Activated naive CD8-positive, alpha-beta T cell treated with anti-CD3 and anti-CD28 coated beads for 36 hours (primary cell): ENCODE data around the gene TCHP. TPM values are rescaled to one million over a fixed set of nuclear protein-coding genes. Genes with fewer than 3 reads are reported as not detected.

ENCODE experiments used
- DNase-seq: peaks from one replicate; pipeline ENCODE4 v3.0.0; 2021
- H3K27ac Mint-ChIP-seq: one replicate; pipeline ENCODE4 v1.8.0; 2022; ENCODE audit warnings: mild to moderate bottlenecking, moderate library complexity, mixed read lengths
- H3K27me3 Mint-ChIP-seq: one replicate; pipeline ENCODE4 v1.8.0; 2022; ENCODE audit warnings: mild to moderate bottlenecking, mixed read lengths
- H3K36me3 Mint-ChIP-seq: one replicate; pipeline ENCODE4 v1.8.0; 2021; ENCODE audit warnings: mild to moderate bottlenecking, mixed read lengths
- H3K4me1 Mint-ChIP-seq: one replicate; pipeline ENCODE4 v1.8.0; 2021; ENCODE audit warnings: mixed read lengths
- H3K4me3 Mint-ChIP-seq: one replicate; pipeline ENCODE4 v1.8.0; 2022; ENCODE audit warnings: mild to moderate bottlenecking, moderate library complexity, mixed read lengths
- H3K9me3 Mint-ChIP-seq: one replicate; pipeline ENCODE4 v1.8.0; 2022; ENCODE audit warnings: mixed read lengths
- total RNA-seq, 2 experiments: library from RNA; stranded (reverse); gene quantifications; one replicate each; pipeline ENCODE4 v1.2.3, GENCODE V29; 2021

TCHP gene
- total RNA-seq, 2 experiments from 2014 or later, result 22.9 to 24.9 TPM

GRCh38 chr12:109931143-109931542, 31.1 kb downstream of the TCHP start:
- no peak for DNase-seq
- Mint-ChIP-seq H3K36me3 (peaks cover 14% of the 10 kb centered on the region), H3K4me3 (no peak overlapping the region), H3K27ac (no peak overlapping the region), H3K27me3 (no peaks in the 10 kb centered on the region), H3K9me3 (no peaks in the 10 kb centered on the region), H3K4me1 (no peaks in the 10 kb centered on the region)

GRCh38 chr12:109932878-109933503, 32.9 kb downstream of the TCHP start:
- H3K36me3 Mint-ChIP-seq, result peaks cover 10% of the 10 kb centered on the region
- no peaks in the 10 kb centered on the region for H3K4me1 Mint-ChIP-seq
- no peak overlapping the region for H3K4me3 Mint-ChIP-seq
- no peak overlapping the region for H3K27ac Mint-ChIP-seq
- no peak for DNase-seq
- no peaks in the 10 kb centered on the region for H3K27me3 Mint-ChIP-seq
- no peaks in the 10 kb centered on the region for H3K9me3 Mint-ChIP-seq

- Mint-ChIP-seq H3K9me3 (no peaks in the 10 kb centered on the region), H3K4me1 (no peaks in the 10 kb centered on the region), H3K36me3 (peaks cover 11% of the 10 kb centered on the region), H3K27me3 (no peaks in the 10 kb centered on the region), H3K4me3 (no peak overlapping the region), H3K27ac (peak overlapping the region; percentile 5)
- DNase-seq, result no peak
These were observed 34.0 kb downstream of the TCHP start for GRCh38 chr12:109934026-109934425.

- peaks cover 15% of the 10 kb centered on the region for H3K36me3 Mint-ChIP-seq
- no peaks in the 10 kb centered on the region for H3K27me3 Mint-ChIP-seq
- no peaks in the 10 kb centered on the region for H3K4me1 Mint-ChIP-seq
- no peak overlapping the region for H3K4me3 Mint-ChIP-seq
- H3K27ac Mint-ChIP-seq, result no peak overlapping the region
- no peak for DNase-seq
- no peaks in the 10 kb centered on the region for H3K9me3 Mint-ChIP-seq
These were observed 37.3 kb downstream of the TCHP start for GRCh38 chr12:109937371-109937770.

GRCh38 chr12:109938947-109939346, 38.9 kb downstream of the TCHP start:
- Mint-ChIP-seq H3K4me1 (no peaks in the 10 kb centered on the region), H3K4me3 (no peak overlapping the region), H3K36me3 (peaks cover 12% of the 10 kb centered on the region), H3K27me3 (no peaks in the 10 kb centered on the region), H3K27ac (no peak overlapping the region), H3K9me3 (no peaks in the 10 kb centered on the region)
- DNase-seq, result no peak

GRCh38 chr12:109939504-109939903, 39.4 kb downstream of the TCHP start:
- H3K36me3 Mint-ChIP-seq, result peaks cover 9% of the 10 kb centered on the region
- H3K4me3 Mint-ChIP-seq, result no peak overlapping the region
- no peak for DNase-seq
- H3K27ac Mint-ChIP-seq, result no peak overlapping the region
- H3K27me3 Mint-ChIP-seq, result no peaks in the 10 kb centered on the region
- no peaks in the 10 kb centered on the region for H3K4me1 Mint-ChIP-seq
- no peaks in the 10 kb centered on the region for H3K9me3 Mint-ChIP-seq

GRCh38 chr12:109940339-109940923, 40.4 kb downstream of the TCHP start:
- no peaks in the 10 kb centered on the region for H3K27me3 Mint-ChIP-seq
- peaks cover 8% of the 10 kb centered on the region for H3K36me3 Mint-ChIP-seq
- H3K4me1 Mint-ChIP-seq, result no peaks in the 10 kb centered on the region
- DNase-seq, result no peak
- no peak overlapping the region for H3K4me3 Mint-ChIP-seq
- H3K9me3 Mint-ChIP-seq, result no peaks in the 10 kb centered on the region
- no peak overlapping the region for H3K27ac Mint-ChIP-seq

- peaks cover 21% of the 10 kb centered on the region for H3K4me1 Mint-ChIP-seq
- H3K27me3 Mint-ChIP-seq, result no peaks in the 10 kb centered on the region
- H3K4me3 Mint-ChIP-seq, result no peak overlapping the region
- DNase-seq, result no peak
- no peak overlapping the region for H3K27ac Mint-ChIP-seq
- no peaks in the 10 kb centered on the region for H3K9me3 Mint-ChIP-seq
- H3K36me3 Mint-ChIP-seq, result peaks cover 22% of the 10 kb centered on the region
These were observed 43.7 kb downstream of the TCHP start for GRCh38 chr12:109943811-109944210.

GRCh38 chr12:109944561-109945359, 44.7 kb downstream of the TCHP start:
- Mint-ChIP-seq H3K4me1 (peaks cover 23% of the 10 kb centered on the region), H3K4me3 (no peak overlapping the region), H3K9me3 (no peaks in the 10 kb centered on the region), H3K27me3 (no peaks in the 10 kb centered on the region), H3K27ac (no peak overlapping the region), H3K36me3 (peaks cover 19% of the 10 kb centered on the region)
- no peak for DNase-seq

- H3K4me1 Mint-ChIP-seq, result peaks cover 24% of the 10 kb centered on the region
- no peaks in the 10 kb centered on the region for H3K27me3 Mint-ChIP-seq
- H3K27ac Mint-ChIP-seq, result peak overlapping the region; percentile 81
- H3K9me3 Mint-ChIP-seq, result no peaks in the 10 kb centered on the region
- peaks cover 19% of the 10 kb centered on the region for H3K36me3 Mint-ChIP-seq
- no peak for DNase-seq
- H3K4me3 Mint-ChIP-seq, result no peak overlapping the region
These were observed 46.4 kb downstream of the TCHP start for GRCh38 chr12:109946505-109946904.

GRCh38 chr12:109946913-109947312, 46.8 kb downstream of the TCHP start:
- H3K27me3 Mint-ChIP-seq, result no peaks in the 10 kb centered on the region
- H3K9me3 Mint-ChIP-seq, result no peaks in the 10 kb centered on the region
- H3K4me1 Mint-ChIP-seq, result peaks cover 24% of the 10 kb centered on the region
- peak overlapping the region; percentile 81 for H3K27ac Mint-ChIP-seq
- no peak overlapping the region for H3K4me3 Mint-ChIP-seq
- no peak for DNase-seq
- peaks cover 22% of the 10 kb centered on the region for H3K36me3 Mint-ChIP-seq

- peaks cover 29% of the 10 kb centered on the region for H3K4me1 Mint-ChIP-seq
- no peak overlapping the region for H3K4me3 Mint-ChIP-seq
- no peak for DNase-seq
- H3K27me3 Mint-ChIP-seq, result no peaks in the 10 kb centered on the region
- peak overlapping the region; percentile 71 for H3K27ac Mint-ChIP-seq
- H3K9me3 Mint-ChIP-seq, result no peaks in the 10 kb centered on the region
- H3K36me3 Mint-ChIP-seq, result peaks cover 28% of the 10 kb centered on the region
These were observed 47.4 kb downstream of the TCHP start for GRCh38 chr12:109947521-109947920.

- no peaks in the 10 kb centered on the region for H3K27me3 Mint-ChIP-seq
- no peak for DNase-seq
- peaks cover 34% of the 10 kb centered on the region for H3K4me1 Mint-ChIP-seq
- H3K27ac Mint-ChIP-seq, result peak overlapping the region; percentile 61
- no peak overlapping the region for H3K4me3 Mint-ChIP-seq
- peaks cover 30% of the 10 kb centered on the region for H3K36me3 Mint-ChIP-seq
- no peaks in the 10 kb centered on the region for H3K9me3 Mint-ChIP-seq
These were observed 48.3 kb downstream of the TCHP start for GRCh38 chr12:109948368-109948767.

GRCh38 chr12:109949089-109949488, 49.0 kb downstream of the TCHP start:
- no peak overlapping the region for H3K4me3 Mint-ChIP-seq
- no peak for DNase-seq
- peaks cover 34% of the 10 kb centered on the region for H3K4me1 Mint-ChIP-seq
- peaks cover 30% of the 10 kb centered on the region for H3K36me3 Mint-ChIP-seq
- no peak overlapping the region for H3K27ac Mint-ChIP-seq
- no peaks in the 10 kb centered on the region for H3K27me3 Mint-ChIP-seq
- H3K9me3 Mint-ChIP-seq, result no peaks in the 10 kb centered on the region

- Mint-ChIP-seq H3K4me3 (no peak overlapping the region), H3K36me3 (peaks cover 31% of the 10 kb centered on the region), H3K27ac (peak overlapping the region; percentile 42), H3K4me1 (peaks cover 34% of the 10 kb centered on the region), H3K9me3 (no peaks in the 10 kb centered on the region), H3K27me3 (no peaks in the 10 kb centered on the region)
- no peak for DNase-seq
These were observed 50.6 kb downstream of the TCHP start for GRCh38 chr12:109950625-109951024.
